ENCODE results near the gene C20orf173.
A peak's percentile ranks its signal among the peaks of the same experiment; 100 is the strongest.

- TF ChIP-seq, protein P1, sequence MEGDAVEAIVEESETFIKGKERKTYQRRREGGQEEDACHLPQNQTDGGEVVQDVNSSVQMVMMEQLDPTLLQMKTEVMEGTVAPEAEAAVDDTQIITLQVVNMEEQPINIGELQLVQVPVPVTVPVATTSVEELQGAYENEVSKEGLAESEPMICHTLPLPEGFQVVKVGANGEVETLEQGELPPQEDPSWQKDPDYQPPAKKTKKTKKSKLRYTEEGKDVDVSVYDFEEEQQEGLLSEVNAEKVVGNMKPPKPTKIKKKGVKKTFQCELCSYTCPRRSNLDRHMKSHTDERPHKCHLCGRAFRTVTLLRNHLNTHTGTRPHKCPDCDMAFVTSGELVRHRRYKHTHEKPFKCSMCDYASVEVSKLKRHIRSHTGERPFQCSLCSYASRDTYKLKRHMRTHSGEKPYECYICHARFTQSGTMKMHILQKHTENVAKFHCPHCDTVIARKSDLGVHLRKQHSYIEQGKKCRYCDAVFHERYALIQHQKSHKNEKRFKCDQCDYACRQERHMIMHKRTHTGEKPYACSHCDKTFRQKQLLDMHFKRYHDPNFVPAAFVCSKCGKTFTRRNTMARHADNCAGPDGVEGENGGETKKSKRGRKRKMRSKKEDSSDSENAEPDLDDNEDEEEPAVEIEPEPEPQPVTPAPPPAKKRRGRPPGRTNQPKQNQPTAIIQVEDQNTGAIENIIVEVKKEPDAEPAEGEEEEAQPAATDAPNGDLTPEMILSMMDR (IDR thresholded peaks at IDR 0.05 in 4 of 5, conservative IDR thresholded peaks at IDR 0.05 in 1 of 5): peak in 3 of 5 experiments; percentile 22 to 39 (median 25)
- no peak for TF ChIP-seq POLR2A (IDR thresholded peaks at IDR 0.05)
Observed at GRCh38 chr20:35523298-35523888, 6.1 kb downstream of the C20orf173 start.

Data from gastrocnemius medialis (tissue), 4 donors.